OCI-LY1 (cell line): ENCODE measurements around the gene TMEM229B.

Source experiments
- CTCF ChIP-seq: fragments of 200-600 bp; sonication (generic), shearing (Covaris generic); IDR thresholded peaks from 2 replicates; pipeline ENCODE4 v1.5.1; 2017; ENCODE audit warnings: mild to moderate bottlenecking, antibody characterized with exemption, low read length, moderate library complexity, mixed read lengths
- EZH2 ChIP-seq: fragments of 200-600 bp; sonication (generic), shearing (Covaris generic); IDR thresholded peaks from 2 replicates; pipeline ENCODE4 v1.8.0; 2017; ENCODE audit warnings: borderline replicate concordance, mixed run types, mild to moderate bottlenecking, antibody characterized with exemption, low read length, moderate library complexity, mixed read lengths

GRCh38 chr14:67442139-67442906 lies 46.2 kb downstream of the TMEM229B start:
- TF ChIP-seq EZH2 (no peak), CTCF (no peak)
